Stimulated activated CD8-positive, alpha-beta memory T cell treated with anti-CD3 and anti-CD28 coated beads, Interleukin-7, amount 100 ng/mL, for 24 hours (primary cell): ENCODE measurements around the gene TBL3.
"Not testable (repeated sequence)": the region's sequence is repeated elsewhere in the genome, so short reads cannot be mapped to it uniquely, and the experiment has no call there.

ENCODE experiments used
- DNase-seq: peaks from one replicate; pipeline ENCODE4 v3.0.0-alpha.2; 2020; ENCODE audit warnings: low read depth

The TBL3 gene

GRCh38 chr16:1999866-2000514 is 28.1 kb downstream of the TBL3 start:
- no peak for DNase-seq

- no peak for DNase-seq
Observed at GRCh38 chr16:2001035-2001434, 29.2 kb downstream of the TBL3 start.

GRCh38 chr16:2001456-2002355 is 29.9 kb downstream of the TBL3 start:
- no peak for DNase-seq

GRCh38 chr16:2002406-2003230 is 30.8 kb downstream of the TBL3 start:
- DNase-seq = no peak

DNA sequence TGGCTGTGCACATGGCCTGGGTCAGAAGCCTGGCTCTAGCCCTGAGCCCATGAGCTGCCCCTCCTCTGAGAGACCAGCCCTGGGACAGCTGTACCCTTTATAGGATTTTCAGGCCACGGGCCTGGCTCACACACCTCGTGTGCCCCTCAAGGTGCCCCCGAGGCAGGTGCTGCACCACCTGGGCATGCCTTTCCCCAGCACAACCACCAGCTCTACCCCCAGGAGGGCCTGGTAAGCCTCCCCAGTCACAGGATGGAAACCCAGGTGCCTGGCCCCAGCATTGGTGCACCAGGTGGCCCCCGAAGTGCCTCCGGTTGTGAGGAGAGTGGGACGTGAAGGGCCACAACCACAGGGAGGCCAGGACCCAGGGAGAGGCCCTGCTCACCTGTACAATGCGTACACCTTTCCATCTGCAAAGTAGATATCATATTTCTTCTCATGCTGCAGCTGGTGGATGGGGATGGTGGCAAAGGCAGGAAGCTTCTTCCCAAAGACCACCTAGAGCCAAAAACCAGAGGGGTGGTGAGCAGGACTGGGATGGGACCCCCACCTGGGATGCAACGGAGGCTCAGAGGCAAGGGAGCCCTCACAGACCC is 31.5 kb downstream of the TBL3 start:
- DNase-seq = no peak

DNA sequence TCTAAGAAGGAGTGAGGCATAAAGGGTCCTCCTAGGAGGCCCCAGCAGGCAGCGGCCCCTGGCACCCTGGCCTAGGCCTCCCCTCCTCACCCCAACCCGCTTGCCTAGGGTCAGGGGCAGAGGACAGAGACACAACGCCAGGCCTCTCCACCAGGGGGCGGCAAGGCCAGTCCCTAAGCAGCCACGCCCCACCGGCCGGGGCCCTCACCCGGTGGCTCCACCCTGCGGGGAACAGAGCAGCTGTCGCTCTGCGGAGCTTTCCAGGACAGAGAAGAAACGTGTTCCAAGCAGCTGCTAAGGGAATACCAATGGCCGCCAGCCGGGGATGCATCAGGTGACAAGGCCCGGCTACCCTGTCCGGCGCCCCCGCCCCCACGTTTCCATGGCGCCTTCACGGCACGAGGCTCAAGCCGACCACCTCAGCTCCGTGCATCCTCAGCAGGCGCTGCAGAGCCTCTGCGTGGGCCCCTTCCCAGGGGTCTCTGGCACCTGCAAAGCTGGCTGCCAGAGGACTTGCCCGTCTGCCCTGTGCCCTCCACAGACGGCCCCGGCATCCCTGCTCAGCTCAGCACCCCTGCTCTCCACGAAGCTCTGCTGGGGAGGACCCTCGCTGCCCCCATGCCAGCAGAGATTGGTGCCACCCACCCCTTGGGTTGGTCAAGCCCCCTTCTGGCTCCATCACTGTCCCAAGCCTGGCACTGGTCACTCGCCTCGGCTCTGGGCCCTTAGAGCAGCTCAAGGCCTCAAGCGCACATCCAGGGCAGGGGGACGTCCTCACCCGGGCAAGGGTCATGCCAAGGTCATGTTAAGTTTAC is 32.2 kb downstream of the TBL3 start:
- peak; percentile 74 for DNase-seq

GRCh38 chr16:2004795-2005517 is 33.1 kb downstream of the TBL3 start:
- DNase-seq = no peak

- DNase-seq = no peak
Observed at GRCh38 chr16:2005646-2006045, 33.8 kb downstream of the TBL3 start.

DNA sequence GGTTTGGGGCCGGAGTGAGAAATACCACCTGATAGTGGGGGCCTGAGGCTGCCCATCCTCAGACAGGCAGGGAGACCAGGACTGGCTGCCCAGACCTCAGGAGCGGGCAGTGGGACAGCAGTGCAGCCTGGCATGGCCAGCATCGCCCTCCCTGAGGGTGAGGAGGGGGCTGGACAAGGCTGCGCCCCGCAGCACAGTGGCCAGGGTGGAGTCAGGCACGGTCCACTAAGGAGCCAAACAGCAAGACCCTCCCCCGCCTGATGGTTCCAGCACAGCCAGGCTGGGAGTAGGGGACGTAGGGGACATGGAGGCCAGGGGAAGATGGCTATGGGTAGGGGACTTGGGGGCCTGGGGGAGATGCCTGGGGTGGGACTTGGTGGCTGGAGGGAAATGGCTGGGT is 34.5 kb downstream of the TBL3 start:
- DNase-seq = no peak

DNA sequence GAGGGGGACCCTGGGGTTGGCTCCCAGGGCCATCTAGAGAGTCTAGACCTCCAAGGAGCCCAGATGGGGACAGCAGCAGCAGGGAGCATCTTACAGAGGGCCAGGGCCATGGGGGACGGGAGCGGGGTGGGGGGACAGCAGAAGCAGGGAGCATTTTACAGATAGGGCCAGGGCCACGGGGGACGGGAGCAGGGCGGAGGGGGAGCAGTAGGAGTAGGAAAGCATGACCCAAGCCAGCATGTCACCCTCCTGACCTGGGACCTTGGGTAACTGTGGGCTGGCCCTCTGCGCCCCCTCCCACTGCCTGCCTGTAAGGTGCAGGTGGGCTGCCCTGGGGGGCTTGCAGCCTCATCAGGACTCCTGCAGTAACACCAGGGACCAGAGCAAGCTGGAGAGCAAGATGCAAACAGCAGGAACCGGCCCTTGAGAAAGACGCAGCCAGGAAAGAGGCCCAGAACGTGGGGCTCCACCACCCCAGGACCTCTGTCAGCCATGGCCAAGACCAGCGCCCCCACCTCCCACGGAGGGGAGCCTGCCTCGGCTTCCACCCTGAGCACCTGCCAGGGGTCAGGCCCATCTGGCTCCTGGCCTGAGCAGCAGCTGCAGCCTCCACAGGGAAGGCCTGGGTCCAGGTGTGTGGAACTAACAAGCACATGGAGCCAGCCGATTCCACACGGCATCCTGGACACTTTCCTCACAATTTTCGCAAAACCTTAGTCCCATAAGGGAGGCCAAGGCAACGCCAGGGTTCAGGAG is 35.4 kb downstream of the TBL3 start:
- no peak for DNase-seq

GRCh38 chr16:2008009-2008526 is 36.2 kb downstream of the TBL3 start:
- DNase-seq = no peak

DNA sequence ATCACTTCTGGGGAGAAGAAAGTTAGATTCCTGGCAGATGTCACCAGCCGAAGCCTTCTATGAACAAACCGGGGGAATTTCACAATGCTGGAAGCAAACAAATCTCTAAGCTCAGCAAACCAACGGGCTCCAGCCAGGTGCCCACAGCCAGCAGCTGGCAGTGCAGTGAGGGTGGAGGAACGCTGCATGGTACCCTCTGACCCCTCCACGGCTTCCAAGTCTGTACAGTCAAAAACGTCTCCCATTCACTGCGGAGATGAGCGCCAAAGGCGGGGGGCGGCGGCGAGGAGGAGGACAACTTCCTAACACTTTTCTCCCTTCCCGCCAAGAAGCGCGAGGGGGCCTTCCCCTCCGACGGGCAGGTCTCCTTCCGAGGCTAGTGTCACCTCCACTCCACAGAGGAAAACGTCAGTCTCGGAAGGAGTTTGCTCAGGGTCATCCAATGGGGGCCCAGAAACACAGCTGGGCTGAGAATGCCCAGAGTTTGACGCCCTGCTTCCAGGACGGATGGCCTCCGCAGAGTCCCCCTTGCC is 36.8 kb downstream of the TBL3 start:
- no peak for DNase-seq

DNA sequence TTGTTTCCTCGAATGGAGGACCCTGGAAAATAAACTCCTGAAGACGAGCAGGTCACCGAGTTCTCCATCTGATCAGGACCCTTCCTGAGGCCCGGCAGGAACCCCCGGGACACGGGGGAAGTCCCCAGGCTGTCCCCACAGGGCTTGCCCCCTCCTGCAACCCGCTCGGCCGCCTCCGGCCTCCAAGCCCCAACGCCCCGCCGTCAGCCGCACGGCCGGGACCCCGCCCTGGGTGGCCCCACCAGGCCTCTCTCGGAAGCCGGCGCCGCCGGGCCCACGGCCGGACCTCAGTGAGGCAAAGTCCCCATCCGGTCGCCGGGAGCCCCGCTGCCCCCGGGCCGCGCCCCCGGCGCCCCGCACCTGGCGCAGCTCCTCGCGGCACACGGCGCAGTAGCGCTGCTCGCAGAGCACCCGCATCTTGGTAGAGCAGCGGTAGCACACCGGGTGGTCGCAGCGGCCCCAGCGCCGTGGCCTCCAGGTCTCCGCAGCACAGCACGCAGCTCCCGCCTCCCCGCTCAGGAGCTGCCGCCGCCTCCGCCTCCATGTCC is 37.4 kb downstream of the TBL3 start:
- no peak for DNase-seq

DNA sequence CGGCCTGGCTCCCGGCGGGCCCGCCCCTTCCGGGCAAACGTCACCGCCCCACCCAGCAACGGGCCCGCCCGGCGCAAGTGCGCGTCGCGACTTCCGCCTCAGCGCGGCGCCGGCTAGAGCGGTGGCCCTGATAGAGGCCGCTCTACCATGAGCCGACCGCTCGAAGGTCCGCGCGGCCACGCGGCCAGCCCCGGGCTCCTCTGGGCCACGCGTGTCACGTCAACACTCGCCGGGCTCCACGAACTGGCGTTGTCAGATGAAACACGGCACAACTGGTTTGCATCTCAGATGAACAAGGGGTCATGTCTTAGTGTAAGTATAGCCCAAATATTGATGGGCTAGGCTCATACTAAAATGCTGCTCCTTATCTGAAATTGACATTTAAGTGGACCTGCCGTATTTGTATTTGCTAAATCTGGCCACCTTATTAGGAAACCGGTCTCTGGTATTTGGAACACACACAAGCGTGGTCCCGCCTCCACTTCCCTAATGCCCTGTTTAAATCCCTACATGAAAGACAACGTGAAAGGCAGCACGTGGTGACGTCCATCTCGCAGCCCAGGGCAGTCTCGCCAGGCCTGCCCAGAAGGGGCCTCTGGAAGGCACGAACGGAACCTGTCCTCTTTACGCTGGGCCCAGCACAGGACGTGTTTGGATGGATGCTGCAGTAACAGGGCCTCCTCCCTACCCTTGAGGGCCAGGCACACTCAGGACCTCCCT is 38.1 kb downstream of the TBL3 start, which contains the start of gene ZNF598:
Gene ZNF598, minus strand, starts transcription at position 31 of the 720 bp plus-strand sequence.
- DNase-seq = no peak

- not testable (repeated sequence) for DNase-seq
Observed at GRCh38 chr16:2011726-2012125, 39.9 kb downstream of the TBL3 start.

DNA sequence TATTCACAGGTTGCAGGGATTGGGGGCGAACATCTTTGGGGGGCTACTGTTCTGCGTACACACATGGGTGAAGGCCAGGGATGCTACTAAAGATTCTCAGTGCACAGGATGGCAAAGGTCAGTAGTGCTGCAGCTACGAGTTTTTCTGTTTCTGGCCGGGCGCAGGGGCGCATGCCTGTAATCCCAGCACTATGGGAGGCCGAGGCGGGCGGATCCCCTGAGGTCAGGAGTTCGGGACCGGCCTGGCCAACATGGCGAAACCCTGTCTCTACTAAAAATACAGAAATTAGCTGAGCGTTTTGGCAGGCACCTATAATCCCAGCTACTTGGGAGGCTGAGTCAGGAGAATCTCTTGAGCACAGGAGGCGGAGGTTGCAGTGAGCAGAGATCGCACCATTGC is 41.7 kb downstream of the TBL3 start:
- no peak for DNase-seq

DNA sequence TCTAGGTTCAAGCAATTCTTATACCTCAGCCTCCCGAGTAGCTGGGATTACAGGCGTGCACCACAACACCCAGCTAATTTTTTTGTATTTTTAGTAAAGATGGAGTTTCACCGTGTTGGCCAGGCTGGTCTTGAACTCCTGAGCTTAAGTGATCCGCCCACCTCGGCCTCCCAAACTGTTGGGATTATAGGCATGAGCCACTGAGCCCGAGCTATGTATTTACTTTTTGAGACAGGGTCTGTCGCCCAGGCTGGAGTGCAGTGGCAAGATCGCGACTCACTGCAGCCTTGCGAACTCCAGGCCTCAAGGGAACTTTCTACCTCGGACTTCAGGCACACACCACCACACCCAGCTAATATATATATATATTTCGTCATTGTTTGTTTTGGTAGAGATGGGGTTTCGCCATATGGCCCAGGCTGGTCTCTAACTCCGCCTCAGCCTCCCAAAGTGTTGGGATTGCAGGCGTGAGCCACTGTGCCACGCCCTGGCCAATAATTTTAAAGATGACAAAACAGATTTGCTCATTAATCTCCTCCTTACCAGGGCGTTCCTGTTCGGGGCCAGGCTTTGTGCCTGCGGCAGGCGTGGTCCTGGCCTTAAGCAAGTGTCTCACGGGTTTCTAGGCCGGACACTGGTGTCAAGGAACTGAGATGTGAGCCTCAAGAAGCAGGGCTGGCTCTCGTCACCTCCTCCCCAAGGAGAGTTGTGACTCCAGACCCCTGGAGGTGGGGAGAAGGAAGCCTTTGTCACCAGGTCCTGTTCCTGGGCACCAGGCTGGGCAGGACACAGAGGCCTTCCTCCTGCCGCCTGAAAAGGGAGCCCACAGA is 43.5 kb downstream of the TBL3 start:
- no peak for DNase-seq

GRCh38 chr16:2015947-2016208 is 44.0 kb downstream of the TBL3 start:
- no peak for DNase-seq
